Fibroblast of lung (primary cell): ENCODE results near the gene STIM1.

Experiments used
- EZH2 ChIP-seq: IDR thresholded peaks from 2 replicates; pipeline ENCODE4 v1.5.1; 2012; ENCODE audit warnings: low read length, control low read depth, mild to moderate bottlenecking; ENCODE audit errors: missing control alignments
- TF ChIP-seq, protein P1 (sequence below), 2 donors: IDR thresholded peaks in 1 of 2; conservative IDR thresholded peaks in 1 of 2; 1 replicate in 1 of 2; 2 replicates in 1 of 2; pipeline ENCODE4 v1.5.1; 2011 to 2012; ENCODE audit warnings: low read length in 2 of 2, control low read depth in 1 of 2, inconsistent platforms in 1 of 2, low read depth in 1 of 2, mild to moderate bottlenecking in 1 of 2

DNA sequence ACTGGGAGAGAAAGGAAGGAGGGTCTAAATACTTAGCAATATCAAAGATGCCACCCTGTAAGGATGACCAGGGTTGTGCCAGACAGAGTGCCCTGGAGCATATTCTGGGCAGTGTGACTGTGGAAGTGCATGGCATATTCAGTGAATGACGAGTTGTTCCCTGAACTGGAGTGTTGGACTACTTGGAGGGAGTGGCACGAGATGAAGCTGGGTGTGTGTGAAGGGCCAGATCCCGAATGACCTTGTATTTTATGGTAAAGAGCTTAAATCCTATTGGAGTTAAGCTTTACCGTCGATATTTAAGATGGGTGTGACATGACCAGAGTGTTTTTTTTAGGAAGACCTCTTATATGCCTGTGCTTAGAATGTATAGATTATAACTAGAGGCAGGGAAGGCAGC, 48.8 kb downstream of the STIM1 start:
- TF ChIP-seq, protein P1, sequence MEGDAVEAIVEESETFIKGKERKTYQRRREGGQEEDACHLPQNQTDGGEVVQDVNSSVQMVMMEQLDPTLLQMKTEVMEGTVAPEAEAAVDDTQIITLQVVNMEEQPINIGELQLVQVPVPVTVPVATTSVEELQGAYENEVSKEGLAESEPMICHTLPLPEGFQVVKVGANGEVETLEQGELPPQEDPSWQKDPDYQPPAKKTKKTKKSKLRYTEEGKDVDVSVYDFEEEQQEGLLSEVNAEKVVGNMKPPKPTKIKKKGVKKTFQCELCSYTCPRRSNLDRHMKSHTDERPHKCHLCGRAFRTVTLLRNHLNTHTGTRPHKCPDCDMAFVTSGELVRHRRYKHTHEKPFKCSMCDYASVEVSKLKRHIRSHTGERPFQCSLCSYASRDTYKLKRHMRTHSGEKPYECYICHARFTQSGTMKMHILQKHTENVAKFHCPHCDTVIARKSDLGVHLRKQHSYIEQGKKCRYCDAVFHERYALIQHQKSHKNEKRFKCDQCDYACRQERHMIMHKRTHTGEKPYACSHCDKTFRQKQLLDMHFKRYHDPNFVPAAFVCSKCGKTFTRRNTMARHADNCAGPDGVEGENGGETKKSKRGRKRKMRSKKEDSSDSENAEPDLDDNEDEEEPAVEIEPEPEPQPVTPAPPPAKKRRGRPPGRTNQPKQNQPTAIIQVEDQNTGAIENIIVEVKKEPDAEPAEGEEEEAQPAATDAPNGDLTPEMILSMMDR (conservative IDR thresholded peaks at IDR 0.05 in 1 of 2, IDR thresholded peaks at IDR 0.05 in 1 of 2; ENCODE audit: low read depth in 1 of 2, low read length in 2 of 2), result no peak
- no peak for TF ChIP-seq EZH2
